HepG2 (cell line): ENCODE data around the gene CHID1. TPM values are rescaled to one million over a fixed set of nuclear protein-coding genes. Genes with fewer than 3 reads are reported as not detected.

ENCODE experiments used
- CC2D1A ChIP-seq: sonication (generic); formaldehyde crosslinking; IDR thresholded peaks from 2 replicates; pipeline ENCODE4 v1.8.1; 2023; ENCODE audit warnings: mild to moderate bottlenecking, missing genetic modification reagents
- FOXO1 ChIP-seq: sonication (generic); formaldehyde crosslinking; IDR thresholded peaks from 2 replicates; pipeline ENCODE4 v1.4.0; 2020; ENCODE audit warnings: missing genetic modification reagents
- MTF1 ChIP-seq: sonication (generic); formaldehyde crosslinking; IDR thresholded peaks from 2 replicates; pipeline ENCODE4 v1.5.0; 2020; ENCODE audit warnings: missing genetic modification reagents
- MYPOP ChIP-seq: sonication (generic); formaldehyde crosslinking; IDR thresholded peaks from 2 replicates; pipeline ENCODE4 v1.8.1; 2023; ENCODE audit warnings: mild to moderate bottlenecking, moderate library complexity, missing genetic modification reagents
- PRDM10 ChIP-seq: sonication (generic); formaldehyde crosslinking; IDR thresholded peaks from 2 replicates; pipeline ENCODE4 v1.4.0; 2020; ENCODE audit warnings: low read depth, missing genetic modification reagents
- SALL1 ChIP-seq: sonication (generic); formaldehyde crosslinking; IDR thresholded peaks from 2 replicates; pipeline ENCODE4 v1.8.0; 2022; ENCODE audit warnings: mild to moderate bottlenecking, missing genetic modification reagents
- SMARCE1 ChIP-seq: fragments of 450-650 bp; IDR thresholded peaks from 2 replicates; pipeline ENCODE4 v1.6.1; 2017; ENCODE audit warnings: borderline replicate concordance
- ZFP36L1 ChIP-seq: sonication (generic); formaldehyde crosslinking; IDR thresholded peaks from 2 replicates; pipeline ENCODE4 v1.8.0; 2022; ENCODE audit warnings: mild to moderate bottlenecking, missing genetic modification reagents, moderate library complexity
- ZKSCAN5 ChIP-seq: sonication (generic); formaldehyde crosslinking; IDR thresholded peaks from 2 replicates; pipeline ENCODE4 v1.5.1; 2020; ENCODE audit warnings: mild to moderate bottlenecking, missing genetic modification reagents
- ZNF235 ChIP-seq: sonication (generic); formaldehyde crosslinking; IDR thresholded peaks from 2 replicates; pipeline ENCODE4 v1.8.1; 2023; ENCODE audit warnings: mild to moderate bottlenecking, missing genetic modification reagents, borderline replicate concordance
- ZNF761 ChIP-seq: sonication (generic); formaldehyde crosslinking; conservative IDR thresholded peaks from 2 replicates; pipeline ENCODE4 v1.4.0; 2020; ENCODE audit warnings: mild to moderate bottlenecking, missing genetic modification reagents
- ZNF775 ChIP-seq: sonication (generic); formaldehyde crosslinking; IDR thresholded peaks from 2 replicates; pipeline ENCODE4 v1.4.0; 2020; ENCODE audit warnings: missing genetic modification reagents, mild to moderate bottlenecking, moderate library complexity, borderline replicate concordance
- ZNF782 ChIP-seq: sonication (generic); formaldehyde crosslinking; IDR thresholded peaks from 2 replicates; pipeline ENCODE4 v1.4.0; 2020; ENCODE audit warnings: missing genetic modification reagents, mild to moderate bottlenecking, borderline replicate concordance
- polyA plus RNA-seq, 8 experiments: library from polyadenylated mRNA; depleted of rRNA in 3 of 8; stranded (reverse) in 7 of 8; unstranded in 1 of 8; fragments of >200 nt; fragmentation: Illumina TruSeq in 4 of 8; extraction: Trizol in 4 of 8; gene quantifications; 2 replicates each; pipeline versions ENCODE4 v1.2.1 to v1.2.3, GENCODE V29; 2011 to 2016; ENCODE audit warnings: low read depth in 4 of 8, missing spikeins in 1 of 8, mixed read lengths in 1 of 8; ENCODE audit not compliant: insufficient read depth in 1 of 8
- total RNA-seq, 5 experiments: library from RNA; depleted of rRNA; stranded (reverse); fragments of >200 nt; fragmentation: Illumina TruSeq; extraction: Trizol; gene quantifications; 2 replicates each; pipeline ENCODE4 v1.2.3, GENCODE V29; 2016; ENCODE audit warnings: low read depth in 1 of 5
- TF ChIP-seq, protein P1 (sequence below): sonication (generic); formaldehyde crosslinking; IDR thresholded peaks from 2 replicates; pipeline ENCODE4 v1.8.0; 2023; ENCODE audit warnings: mild to moderate bottlenecking, missing genetic modification reagents

CHID1 gene
- total and polyA plus RNA-seq, 2 of the 13 experiments (the other 11 are each of a cell fraction or from before 2014, with no cell fraction given), result 65.1 to 93.6 TPM

DNA sequence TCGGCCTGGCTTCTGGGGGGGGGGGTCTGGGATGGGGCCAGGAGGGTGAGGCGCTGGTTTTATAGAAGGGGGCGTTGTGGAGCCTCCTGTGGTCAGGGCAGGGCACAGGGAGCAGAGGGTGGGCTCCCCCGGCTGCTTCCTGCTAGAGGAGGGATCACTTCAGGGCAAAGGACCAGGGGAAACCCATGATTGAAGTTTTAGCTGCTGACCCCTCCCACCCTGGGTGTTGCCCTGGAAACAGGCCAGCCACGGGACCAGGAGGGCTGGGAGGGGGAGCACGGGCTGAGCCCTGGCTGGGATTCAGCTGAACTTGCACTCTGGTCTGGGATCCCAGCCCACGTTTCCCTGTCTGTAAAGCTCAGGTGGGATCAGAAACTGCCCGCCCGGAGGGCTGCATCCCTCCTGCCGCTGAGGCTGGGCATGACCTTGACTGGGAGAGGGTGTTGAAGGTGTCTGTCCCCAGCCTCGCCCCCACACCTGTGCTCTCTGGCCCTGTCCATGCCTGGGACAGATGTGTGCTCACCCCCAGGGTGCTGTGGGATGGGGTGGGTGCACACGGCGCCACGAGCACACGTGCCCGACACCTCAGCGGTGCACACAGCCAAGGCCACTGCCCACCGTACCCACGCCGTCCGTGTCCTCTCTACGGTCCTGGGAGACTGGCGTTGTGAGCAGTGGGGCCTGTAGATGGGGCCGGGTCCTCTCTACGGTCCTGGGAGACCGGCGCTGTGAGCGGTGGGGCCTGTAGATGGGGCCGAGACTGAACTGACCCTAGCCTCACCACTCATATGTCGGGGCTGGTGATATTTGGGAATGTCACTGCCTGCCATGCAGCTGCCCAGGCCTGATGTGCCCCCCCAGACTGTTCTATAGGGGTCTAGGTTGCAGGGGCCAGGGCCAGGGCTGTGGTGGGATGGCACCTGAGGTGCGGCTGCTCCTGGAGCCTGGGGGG, 65.6 kb downstream of the CHID1 start (continued):
- TF ChIP-seq PRDM10 (CRISPR knock-in tag), result peak; percentile 46; the same call in 1 of the 2 replicates
- no peak for TF ChIP-seq ZKSCAN5 (CRISPR knock-in tag)
- no peak for TF ChIP-seq SMARCE1
- TF ChIP-seq ZNF775 (CRISPR knock-in tag), result no peak
- TF ChIP-seq ZNF761, result no peak
- TF ChIP-seq, protein P1, sequence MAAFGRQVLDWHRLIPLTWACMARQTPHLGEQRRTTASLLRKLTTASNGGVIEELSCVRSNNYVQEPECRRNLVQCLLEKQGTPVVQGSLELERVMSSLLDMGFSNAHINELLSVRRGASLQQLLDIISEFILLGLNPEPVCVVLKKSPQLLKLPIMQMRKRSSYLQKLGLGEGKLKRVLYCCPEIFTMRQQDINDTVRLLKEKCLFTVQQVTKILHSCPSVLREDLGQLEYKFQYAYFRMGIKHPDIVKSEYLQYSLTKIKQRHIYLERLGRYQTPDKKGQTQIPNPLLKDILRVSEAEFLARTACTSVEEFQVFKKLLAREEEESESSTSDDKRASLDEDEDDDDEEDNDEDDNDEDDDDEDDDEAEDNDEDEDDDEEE (CRISPR knock-in tag), result no peak
- no peak for TF ChIP-seq CC2D1A (CRISPR knock-in tag)
- no peak for TF ChIP-seq MTF1 (CRISPR knock-in tag)
- no peak for TF ChIP-seq ZFP36L1 (CRISPR knock-in tag)
- peak; percentile 31; the same call in 1 of the 2 replicates for TF ChIP-seq SALL1
- no peak for TF ChIP-seq ZNF235
- TF ChIP-seq ZNF782, result no peak
- TF ChIP-seq MYPOP, result peak; percentile 35; the same call in 1 of the 2 replicates
- TF ChIP-seq FOXO1 (CRISPR knock-in tag), result no peak
